ENCODE results near the gene MERTK. TPM values are rescaled to one million over a fixed set of nuclear protein-coding genes. Genes with fewer than 3 reads are reported as not detected.

Gene MERTK
- total and polyA plus RNA-seq, 2 of the 8 experiments (the other 6 are each of a cell fraction or from before 2014, with no cell fraction given), result 6.5 to 7.0 TPM

DNA sequence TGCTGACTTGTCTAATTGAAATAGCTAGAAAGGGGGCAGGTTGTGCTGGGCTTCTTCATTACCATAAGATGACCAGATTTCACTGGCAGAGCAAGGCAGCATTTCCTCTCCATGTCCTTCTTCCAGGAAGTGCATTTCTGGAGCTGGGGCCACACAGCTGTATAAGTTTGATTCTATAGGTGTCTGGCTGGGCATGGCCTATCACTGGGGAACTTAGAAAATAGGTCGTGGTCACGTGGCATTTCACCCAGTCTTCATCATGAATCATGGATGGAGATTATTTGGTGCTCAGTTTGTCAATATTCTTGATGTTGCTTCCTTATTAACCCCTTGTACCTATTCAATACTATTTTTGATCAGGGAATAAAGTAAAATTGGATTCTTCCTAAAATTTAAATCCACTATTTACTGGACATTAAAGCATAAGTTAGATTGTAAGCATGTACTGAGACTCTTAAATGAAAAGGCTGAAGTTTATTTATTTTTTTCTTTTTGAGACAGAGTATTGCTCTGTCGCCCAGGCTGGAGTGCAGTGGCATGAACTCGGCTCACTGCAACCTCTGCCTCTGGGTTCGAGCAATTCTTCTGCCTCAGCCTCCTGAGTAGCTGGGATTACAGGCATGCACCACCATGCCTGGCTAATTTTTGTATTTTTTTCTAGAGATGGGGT is 107.1 kb downstream of the MERTK start (continued):
- TF ChIP-seq, protein P1, sequence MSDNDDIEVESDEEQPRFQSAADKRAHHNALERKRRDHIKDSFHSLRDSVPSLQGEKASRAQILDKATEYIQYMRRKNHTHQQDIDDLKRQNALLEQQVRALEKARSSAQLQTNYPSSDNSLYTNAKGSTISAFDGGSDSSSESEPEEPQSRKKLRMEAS (IDR thresholded peaks at IDR 0.05), result no peak
- TF ChIP-seq CBX5 (IDR thresholded peaks at IDR 0.05; ENCODE audit: low read depth, low read length) (no peak), NANOG (IDR thresholded peaks at IDR 0.05; ENCODE audit: insufficient read depth, low read depth, low read length, poor library complexity, severe bottlenecking) (no peak), JUND (IDR thresholded peaks at IDR 0.05; ENCODE audit: low read length) (no peak)

Measured in H1 (cell line).